Measurements from ENCODE around the gene SNX6. TPM values are rescaled to one million over a fixed set of nuclear protein-coding genes. Genes with fewer than 3 reads are reported as not detected.

Gene SNX6
- total and polyA plus RNA-seq, 9 of the 15 experiments (the other 6 are each of a cell fraction or from before 2014, with no cell fraction given), result 34.6 to 111 (median 57.5) TPM

DNA sequence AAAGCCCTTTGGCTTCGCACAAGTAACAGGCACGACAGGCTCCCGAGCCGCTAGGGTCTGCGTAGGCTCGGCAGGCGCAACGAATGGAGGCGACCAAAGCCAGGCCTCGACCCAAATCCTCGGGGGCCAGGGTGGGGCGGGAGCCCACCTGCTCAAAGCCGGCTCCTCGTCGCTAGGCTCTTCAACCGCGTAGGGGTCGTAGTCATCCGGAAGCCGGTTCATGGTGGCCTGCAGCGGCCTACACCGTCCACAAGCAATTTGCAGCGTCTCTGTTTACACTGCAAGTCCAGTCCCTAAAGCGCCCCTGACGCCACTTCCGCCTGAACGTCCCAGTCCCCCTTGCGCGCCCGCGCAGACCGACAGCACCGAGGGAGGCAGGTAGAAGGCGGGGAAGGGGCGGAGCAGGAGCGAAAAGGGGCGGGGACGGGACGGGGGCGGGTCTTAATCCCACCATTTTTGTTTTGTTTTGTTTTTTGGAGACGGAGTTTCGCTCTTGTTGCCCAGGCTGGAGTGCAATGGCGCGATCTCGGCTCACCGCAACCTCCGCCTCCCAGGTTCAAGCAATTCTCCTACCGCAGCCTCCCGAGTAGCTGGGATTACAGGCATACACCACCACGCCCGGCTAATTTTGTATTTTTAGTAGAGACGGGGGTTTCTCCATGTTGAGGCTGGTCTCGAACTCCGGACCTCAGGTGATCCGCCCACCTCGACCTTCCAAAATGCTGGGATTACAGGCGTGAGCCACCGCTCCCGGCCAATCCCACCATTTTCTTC lies 90.4 kb downstream of the SNX6 start, which contains the start of gene EAPP (continued):
- TF ChIP-seq, protein P1, sequence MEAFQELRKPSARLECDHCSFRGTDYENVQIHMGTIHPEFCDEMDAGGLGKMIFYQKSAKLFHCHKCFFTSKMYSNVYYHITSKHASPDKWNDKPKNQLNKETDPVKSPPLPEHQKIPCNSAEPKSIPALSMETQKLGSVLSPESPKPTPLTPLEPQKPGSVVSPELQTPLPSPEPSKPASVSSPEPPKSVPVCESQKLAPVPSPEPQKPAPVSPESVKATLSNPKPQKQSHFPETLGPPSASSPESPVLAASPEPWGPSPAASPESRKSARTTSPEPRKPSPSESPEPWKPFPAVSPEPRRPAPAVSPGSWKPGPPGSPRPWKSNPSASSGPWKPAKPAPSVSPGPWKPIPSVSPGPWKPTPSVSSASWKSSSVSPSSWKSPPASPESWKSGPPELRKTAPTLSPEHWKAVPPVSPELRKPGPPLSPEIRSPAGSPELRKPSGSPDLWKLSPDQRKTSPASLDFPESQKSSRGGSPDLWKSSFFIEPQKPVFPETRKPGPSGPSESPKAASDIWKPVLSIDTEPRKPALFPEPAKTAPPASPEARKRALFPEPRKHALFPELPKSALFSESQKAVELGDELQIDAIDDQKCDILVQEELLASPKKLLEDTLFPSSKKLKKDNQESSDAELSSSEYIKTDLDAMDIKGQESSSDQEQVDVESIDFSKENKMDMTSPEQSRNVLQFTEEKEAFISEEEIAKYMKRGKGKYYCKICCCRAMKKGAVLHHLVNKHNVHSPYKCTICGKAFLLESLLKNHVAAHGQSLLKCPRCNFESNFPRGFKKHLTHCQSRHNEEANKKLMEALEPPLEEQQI (IDR thresholded peaks at IDR 0.05), result no peak
- TF ChIP-seq PHF21A (IDR thresholded peaks at IDR 0.05; ENCODE audit: borderline replicate concordance, low read depth), result no peak
- TF ChIP-seq, protein P2, sequence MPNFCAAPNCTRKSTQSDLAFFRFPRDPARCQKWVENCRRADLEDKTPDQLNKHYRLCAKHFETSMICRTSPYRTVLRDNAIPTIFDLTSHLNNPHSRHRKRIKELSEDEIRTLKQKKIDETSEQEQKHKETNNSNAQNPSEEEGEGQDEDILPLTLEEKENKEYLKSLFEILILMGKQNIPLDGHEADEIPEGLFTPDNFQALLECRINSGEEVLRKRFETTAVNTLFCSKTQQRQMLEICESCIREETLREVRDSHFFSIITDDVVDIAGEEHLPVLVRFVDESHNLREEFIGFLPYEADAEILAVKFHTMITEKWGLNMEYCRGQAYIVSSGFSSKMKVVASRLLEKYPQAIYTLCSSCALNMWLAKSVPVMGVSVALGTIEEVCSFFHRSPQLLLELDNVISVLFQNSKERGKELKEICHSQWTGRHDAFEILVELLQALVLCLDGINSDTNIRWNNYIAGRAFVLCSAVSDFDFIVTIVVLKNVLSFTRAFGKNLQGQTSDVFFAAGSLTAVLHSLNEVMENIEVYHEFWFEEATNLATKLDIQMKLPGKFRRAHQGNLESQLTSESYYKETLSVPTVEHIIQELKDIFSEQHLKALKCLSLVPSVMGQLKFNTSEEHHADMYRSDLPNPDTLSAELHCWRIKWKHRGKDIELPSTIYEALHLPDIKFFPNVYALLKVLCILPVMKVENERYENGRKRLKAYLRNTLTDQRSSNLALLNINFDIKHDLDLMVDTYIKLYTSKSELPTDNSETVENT (CRISPR knock-in tag; IDR thresholded peaks at IDR 0.05), result 0 out of 2 replicates have a peak, but pooled peaks have one; percentile 35
- no peak for TF ChIP-seq TOE1 (IDR thresholded peaks at IDR 0.05; ENCODE audit: borderline replicate concordance)
- no peak for TF ChIP-seq TOE1 (CRISPR knock-in tag; IDR thresholded peaks at IDR 0.05; ENCODE audit: borderline replicate concordance, low read depth)
- no peak for TF ChIP-seq BDP1 (IDR thresholded peaks at IDR 0.05; ENCODE audit: insufficient read depth, insufficient read length)
- TF ChIP-seq SP1 (CRISPR knock-in tag; IDR thresholded peaks at IDR 0.05), result peak; percentile 78
- no peak for TF ChIP-seq ZNF239 (CRISPR knock-in tag; IDR thresholded peaks at IDR 0.05)
- TF ChIP-seq, protein P3, sequence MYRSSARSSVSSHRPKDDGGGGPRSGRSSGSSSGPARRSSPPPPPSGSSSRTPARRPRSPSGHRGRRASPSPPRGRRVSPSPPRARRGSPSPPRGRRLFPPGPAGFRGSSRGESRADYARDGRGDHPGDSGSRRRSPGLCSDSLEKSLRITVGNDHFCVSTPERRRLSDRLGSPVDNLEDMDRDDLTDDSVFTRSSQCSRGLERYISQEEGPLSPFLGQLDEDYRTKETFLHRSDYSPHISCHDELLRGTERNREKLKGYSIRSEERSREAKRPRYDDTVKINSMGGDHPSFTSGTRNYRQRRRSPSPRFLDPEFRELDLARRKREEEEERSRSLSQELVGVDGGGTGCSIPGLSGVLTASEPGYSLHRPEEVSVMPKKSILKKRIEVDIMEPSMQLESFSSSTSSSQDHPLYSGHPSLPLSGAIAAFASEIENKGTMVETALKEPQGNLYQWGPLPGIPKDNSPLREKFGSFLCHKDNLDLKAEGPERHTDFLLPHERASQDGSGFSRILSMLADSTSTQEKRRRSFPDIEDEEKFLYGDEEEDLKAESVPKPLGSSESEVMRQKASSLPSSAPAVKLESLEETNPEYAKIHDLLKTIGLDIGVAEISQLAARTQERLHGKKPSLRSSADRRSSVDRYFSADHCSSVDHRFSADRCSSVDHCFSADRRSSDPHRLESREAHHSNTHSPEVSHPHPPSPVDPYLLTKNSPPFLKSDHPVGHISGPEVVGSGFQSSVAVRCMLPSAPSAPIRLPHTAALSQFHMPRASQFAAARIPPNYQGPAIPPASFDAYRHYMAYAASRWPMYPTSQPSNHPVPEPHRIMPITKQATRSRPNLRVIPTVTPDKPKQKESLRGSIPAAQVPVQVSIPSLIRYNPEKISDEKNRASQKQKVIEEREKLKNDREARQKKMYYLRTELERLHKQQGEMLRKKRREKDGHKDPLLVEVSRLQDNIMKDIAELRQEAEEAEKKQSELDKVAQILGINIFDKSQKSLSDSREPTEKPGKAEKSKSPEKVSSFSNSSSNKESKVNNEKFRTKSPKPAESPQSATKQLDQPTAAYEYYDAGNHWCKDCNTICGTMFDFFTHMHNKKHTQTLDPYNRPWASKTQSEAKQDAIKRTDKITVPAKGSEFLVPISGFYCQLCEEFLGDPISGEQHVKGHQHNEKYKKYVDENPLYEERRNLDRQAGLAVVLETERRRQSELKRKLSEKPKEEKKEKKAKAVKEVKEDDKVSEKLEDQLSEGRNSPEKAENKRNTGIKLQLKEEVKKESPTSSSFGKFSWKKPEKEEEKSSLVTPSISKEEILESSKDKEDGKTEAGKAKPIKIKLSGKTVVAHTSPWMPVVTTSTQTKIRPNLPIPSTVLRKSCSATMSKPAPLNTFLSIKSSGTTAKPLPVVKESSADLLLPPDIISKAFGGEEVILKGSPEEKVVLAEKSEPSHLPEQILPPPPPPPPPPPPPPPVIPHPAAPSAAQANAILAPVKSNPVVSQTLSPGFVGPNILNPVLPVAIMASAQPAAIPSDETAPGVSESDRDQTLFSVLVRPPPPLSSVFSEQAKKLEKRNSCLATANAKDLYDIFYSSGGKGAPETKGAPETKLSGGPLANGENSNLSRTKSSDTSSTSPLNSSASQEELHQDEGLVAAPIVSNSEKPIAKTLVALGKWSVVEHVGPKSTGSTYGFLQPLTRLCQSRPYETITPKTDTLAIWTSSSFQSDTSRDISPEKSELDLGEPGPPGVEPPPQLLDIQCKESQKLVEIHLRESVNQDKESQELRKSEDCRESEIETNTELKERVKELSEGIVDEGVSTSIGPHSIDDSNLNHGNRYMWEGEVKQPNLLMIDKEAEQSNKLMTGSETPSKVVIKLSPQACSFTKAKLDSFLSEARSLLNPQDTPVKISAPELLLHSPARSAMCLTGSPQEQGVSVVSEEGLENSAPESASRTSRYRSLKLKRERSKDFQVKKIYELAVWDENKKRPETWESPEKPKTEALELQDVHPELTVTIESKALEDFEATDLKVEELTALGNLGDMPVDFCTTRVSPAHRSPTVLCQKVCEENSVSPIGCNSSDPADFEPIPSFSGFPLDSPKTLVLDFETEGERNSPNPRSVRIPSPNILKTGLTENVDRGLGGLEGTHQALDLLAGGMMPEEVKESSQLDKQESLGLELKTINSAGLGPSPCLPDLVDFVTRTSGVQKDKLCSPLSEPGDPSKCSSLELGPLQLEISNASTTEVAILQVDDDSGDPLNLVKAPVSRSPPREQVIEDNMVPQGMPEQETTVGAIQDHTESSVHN (IDR thresholded peaks at IDR 0.05; ENCODE audit: borderline replicate concordance in 1 of 2, low read depth in 1 of 2), result no peak
- TF ChIP-seq ZNF431 (CRISPR knock-in tag; IDR thresholded peaks at IDR 0.05), result no peak
- no peak for TF ChIP-seq ZNF644 (tag; IDR thresholded peaks at IDR 0.05; ENCODE audit: low read depth)
- TF ChIP-seq, protein P4, sequence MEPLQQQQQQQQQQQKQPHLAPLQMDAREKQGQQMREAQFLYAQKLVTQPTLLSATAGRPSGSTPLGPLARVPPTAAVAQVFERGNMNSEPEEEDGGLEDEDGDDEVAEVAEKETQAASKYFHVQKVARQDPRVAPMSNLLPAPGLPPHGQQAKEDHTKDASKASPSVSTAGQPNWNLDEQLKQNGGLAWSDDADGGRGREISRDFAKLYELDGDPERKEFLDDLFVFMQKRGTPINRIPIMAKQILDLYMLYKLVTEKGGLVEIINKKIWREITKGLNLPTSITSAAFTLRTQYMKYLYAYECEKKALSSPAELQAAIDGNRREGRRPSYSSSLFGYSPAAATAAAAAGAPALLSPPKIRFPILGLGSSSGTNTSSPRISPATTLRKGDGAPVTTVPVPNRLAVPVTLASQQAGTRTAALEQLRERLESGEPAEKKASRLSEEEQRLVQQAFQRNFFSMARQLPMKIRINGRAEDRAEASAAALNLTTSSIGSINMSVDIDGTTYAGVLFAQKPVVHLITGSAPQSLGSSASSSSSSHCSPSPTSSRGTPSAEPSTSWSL (CRISPR knock-in tag; IDR thresholded peaks at IDR 0.05; ENCODE audit: borderline replicate concordance), result no peak

Measured in K562 (cell line).